D721Med (cell line): ENCODE measurements around the gene FAM20B.

Experiments
- DNase-seq: peaks from one replicate; pipeline ENCODE4 v3.0.0; 2011; ENCODE audit warnings: low spot score; ENCODE audit not compliant: insufficient read length
- FAIRE-seq: peaks from 2 replicates; lab custom pipeline; 2011; peaks lifted over from hg19 to GRCh38; lab: Jason Lieb, UNC
- TF ChIP-seq, protein P1 (sequence below): IDR thresholded peaks from 2 replicates; pipeline ENCODE4 v1.5.1; 2012; ENCODE audit warnings: mild to moderate bottlenecking, control low read depth; ENCODE audit not compliant: insufficient read depth; ENCODE audit errors: missing control alignments

FAM20B gene

DNA sequence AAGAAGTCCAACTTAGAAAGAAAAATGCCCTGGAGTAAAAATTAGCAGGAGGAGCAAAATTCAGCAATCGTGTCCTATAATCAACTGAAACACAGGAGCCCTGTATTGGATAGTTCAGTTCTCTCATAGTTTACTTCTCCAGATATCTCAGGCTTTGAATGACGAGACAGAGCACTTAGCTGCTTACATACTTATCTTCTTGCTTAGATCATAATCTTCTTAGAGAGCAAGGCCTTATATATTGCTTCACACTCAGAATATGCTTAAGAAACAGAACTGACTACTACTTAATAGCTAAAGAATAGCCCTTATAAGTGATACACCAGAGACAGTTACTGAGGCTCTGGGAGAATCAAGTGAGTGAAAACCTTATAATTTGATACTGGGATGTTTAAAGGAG, 95.0 kb downstream of the FAM20B start:
- TF ChIP-seq, protein P1, sequence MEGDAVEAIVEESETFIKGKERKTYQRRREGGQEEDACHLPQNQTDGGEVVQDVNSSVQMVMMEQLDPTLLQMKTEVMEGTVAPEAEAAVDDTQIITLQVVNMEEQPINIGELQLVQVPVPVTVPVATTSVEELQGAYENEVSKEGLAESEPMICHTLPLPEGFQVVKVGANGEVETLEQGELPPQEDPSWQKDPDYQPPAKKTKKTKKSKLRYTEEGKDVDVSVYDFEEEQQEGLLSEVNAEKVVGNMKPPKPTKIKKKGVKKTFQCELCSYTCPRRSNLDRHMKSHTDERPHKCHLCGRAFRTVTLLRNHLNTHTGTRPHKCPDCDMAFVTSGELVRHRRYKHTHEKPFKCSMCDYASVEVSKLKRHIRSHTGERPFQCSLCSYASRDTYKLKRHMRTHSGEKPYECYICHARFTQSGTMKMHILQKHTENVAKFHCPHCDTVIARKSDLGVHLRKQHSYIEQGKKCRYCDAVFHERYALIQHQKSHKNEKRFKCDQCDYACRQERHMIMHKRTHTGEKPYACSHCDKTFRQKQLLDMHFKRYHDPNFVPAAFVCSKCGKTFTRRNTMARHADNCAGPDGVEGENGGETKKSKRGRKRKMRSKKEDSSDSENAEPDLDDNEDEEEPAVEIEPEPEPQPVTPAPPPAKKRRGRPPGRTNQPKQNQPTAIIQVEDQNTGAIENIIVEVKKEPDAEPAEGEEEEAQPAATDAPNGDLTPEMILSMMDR: no peak
- DNase-seq (peak; percentile 57), FAIRE-seq (peak; percentile 94)

DNA sequence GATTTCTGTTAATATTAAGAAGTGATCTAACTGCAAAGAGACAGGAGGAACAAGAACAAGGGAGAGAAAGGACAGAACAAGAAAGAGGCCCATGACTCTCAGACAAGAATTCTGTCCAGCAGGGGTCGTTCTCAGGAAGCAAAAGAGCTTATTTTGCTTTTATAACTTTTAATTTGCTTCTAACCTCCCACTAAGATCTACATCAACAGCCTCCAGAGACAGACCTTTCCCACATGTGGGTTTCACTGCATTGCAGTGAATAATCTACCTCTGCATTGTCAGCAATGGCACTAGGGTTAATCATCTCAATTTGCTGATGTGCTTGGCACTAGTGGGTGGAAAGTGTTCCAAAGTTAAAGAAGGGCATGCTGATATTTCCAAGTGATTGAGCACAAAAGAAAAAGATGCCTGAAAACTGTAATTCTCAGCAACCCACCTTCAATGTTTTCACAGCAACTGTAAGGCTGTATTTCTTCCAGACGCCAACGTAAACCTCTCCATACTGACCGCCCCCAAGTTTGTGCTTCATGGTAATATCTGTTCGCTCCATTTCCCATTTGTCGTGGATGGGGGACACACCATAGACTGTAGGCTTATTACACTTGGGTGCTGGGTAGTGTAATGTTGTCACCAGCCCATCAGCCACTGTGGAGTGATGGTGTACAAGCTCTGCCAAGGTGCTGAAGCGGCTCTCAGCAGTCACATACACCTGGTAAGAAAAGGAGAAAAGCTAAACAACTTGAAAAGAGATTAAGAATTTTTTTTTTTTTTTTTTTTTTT, 95.7 kb downstream of the FAM20B start:
- no peak for FAIRE-seq

DNA sequence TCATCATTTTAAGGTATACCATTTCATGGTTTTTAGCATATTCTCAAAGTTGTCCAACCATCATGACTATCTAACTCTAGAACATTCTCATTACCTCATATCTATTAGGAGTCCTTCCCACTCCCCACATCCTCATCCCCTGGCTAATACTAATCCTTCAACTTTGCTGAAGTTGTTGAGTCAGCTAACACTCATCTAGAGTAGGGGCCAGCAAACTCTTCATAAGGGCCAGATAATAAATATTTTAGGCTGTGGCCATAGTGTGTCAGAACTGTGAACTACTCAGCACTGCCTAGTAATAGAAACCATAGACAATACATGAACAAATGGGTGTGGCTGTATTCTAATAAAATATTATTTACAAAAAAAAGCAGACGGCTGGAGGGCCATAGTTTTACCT, 99.2 kb downstream of the FAM20B start:
- peak; percentile 38 for FAIRE-seq
- no peak for DNase-seq
- TF ChIP-seq, protein P1: no peak

More for the DNA sequence above, 95.7 kb downstream of the FAM20B start:
- TF ChIP-seq, protein P1: peak; percentile 76
- no peak for DNase-seq
